ENCODE results near the gene ZNF394. TPM values are rescaled to one million over a fixed set of nuclear protein-coding genes. Genes with fewer than 3 reads are reported as not detected.

ZNF394 gene
- total RNA-seq, 1 experiment from 2014 or later = 20.0 TPM

DNA sequence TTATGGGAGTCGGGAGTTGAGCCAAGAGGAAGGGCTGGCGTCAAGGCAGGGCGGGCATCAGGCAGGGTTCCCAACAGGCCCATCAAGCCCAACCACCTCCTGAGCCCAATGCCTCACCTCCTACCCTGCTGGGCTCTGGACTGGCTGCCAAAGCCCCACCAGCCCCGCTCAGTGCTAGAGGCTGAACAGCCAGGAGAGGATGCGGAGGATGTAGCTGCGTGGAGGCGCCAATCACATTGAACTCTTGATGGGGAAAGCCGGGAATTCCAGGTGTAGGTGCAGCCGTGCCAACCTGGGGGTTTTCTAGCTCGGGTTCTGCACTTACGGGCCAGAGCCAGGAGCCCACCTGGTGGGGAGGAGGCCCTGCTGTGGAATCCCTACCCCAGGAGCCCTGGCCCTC lies 47.0 kb downstream of the ZNF394 start:
- CTCF ChIA-PET = no interaction called here
- no peaks in the 10 kb centered on the region for H3K4me1 ChIP-seq (ENCODE audit: control insufficient read depth, insufficient read depth, low read length)
- H3K36me3 ChIP-seq (ENCODE audit: control insufficient read depth, insufficient read depth, low read length) = peaks cover 22% of the 10 kb centered on the region; the same call in 1 of the 2 replicates
- ATAC-seq (no peak), DNase-seq (ENCODE audit: low read depth, low spot score) (no peak)
- H3K27ac ChIP-seq (ENCODE audit: low read length) = no peak overlapping the region
- intact Hi-C loops (cut with micrococcal nuclease; ENCODE audit: unreplicated experiment) (no loop called here), in situ Hi-C loops (cut with HindIII; ENCODE audit: low pct_unique_long_range_greater_than_20kb, low sequenced_read_pairs) (no loop called here)
- H3K9me3 ChIP-seq (ENCODE audit: control insufficient read depth, insufficient read depth, low read depth, low read length) = no peaks in the 10 kb centered on the region
- POLR2A ChIA-PET = no interaction called here
- BruUV-seq (replicated peaks) = no TSS peak
- H3K4me3 ChIP-seq (ENCODE audit: low read depth in 2 of 2, low read length in 2 of 2) = no peak overlapping the region
- TF ChIP-seq, protein P1, sequence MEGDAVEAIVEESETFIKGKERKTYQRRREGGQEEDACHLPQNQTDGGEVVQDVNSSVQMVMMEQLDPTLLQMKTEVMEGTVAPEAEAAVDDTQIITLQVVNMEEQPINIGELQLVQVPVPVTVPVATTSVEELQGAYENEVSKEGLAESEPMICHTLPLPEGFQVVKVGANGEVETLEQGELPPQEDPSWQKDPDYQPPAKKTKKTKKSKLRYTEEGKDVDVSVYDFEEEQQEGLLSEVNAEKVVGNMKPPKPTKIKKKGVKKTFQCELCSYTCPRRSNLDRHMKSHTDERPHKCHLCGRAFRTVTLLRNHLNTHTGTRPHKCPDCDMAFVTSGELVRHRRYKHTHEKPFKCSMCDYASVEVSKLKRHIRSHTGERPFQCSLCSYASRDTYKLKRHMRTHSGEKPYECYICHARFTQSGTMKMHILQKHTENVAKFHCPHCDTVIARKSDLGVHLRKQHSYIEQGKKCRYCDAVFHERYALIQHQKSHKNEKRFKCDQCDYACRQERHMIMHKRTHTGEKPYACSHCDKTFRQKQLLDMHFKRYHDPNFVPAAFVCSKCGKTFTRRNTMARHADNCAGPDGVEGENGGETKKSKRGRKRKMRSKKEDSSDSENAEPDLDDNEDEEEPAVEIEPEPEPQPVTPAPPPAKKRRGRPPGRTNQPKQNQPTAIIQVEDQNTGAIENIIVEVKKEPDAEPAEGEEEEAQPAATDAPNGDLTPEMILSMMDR (IDR thresholded peaks at IDR 0.05) = no peak
- TF ChIP-seq SIN3A (IDR thresholded peaks at IDR 0.05; ENCODE audit: borderline replicate concordance, insufficient read depth, low read depth, low read length) = no peak
- TF ChIP-seq, protein P2, sequence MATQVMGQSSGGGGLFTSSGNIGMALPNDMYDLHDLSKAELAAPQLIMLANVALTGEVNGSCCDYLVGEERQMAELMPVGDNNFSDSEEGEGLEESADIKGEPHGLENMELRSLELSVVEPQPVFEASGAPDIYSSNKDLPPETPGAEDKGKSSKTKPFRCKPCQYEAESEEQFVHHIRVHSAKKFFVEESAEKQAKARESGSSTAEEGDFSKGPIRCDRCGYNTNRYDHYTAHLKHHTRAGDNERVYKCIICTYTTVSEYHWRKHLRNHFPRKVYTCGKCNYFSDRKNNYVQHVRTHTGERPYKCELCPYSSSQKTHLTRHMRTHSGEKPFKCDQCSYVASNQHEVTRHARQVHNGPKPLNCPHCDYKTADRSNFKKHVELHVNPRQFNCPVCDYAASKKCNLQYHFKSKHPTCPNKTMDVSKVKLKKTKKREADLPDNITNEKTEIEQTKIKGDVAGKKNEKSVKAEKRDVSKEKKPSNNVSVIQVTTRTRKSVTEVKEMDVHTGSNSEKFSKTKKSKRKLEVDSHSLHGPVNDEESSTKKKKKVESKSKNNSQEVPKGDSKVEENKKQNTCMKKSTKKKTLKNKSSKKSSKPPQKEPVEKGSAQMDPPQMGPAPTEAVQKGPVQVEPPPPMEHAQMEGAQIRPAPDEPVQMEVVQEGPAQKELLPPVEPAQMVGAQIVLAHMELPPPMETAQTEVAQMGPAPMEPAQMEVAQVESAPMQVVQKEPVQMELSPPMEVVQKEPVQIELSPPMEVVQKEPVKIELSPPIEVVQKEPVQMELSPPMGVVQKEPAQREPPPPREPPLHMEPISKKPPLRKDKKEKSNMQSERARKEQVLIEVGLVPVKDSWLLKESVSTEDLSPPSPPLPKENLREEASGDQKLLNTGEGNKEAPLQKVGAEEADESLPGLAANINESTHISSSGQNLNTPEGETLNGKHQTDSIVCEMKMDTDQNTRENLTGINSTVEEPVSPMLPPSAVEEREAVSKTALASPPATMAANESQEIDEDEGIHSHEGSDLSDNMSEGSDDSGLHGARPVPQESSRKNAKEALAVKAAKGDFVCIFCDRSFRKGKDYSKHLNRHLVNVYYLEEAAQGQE (IDR thresholded peaks at IDR 0.05; ENCODE audit: insufficient read depth in 1 of 2, low read depth in 2 of 2, low read length in 1 of 2) = no peak
- no peak for TF ChIP-seq TCF7L2 (IDR thresholded peaks at IDR 0.05; ENCODE audit: low read depth, low read length)
- no peak for TF ChIP-seq POLR2AphosphoS5 (IDR thresholded peaks at IDR 0.05; ENCODE audit: low read depth, low read length)
- H3K27me3 ChIP-seq (ENCODE audit: control insufficient read depth, insufficient read depth, low read length) = no peaks in the 10 kb centered on the region

DNA sequence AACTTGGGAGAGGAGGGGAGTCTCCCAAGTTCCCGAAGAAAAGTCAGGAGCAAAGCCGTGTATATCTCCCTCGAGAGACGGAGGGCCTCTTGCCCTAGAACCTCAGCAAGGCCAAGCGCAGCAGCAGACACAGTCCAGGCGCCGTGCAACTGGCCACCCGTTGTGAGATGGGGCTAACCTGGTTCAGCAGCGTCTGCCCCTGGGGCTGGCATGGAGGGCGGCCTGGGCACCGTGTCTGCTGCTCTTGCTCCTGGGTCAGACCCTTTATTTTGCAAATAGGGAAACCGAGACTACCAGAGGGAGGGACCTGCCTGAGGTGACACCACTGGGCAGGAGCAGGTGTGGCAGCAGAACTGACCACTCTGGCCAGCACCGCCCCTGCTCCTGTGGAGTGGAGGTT lies 47.5 kb downstream of the ZNF394 start:
- CTCF ChIA-PET = no interaction called here
- BruUV-seq (replicated peaks) = no TSS peak
- H3K4me1 ChIP-seq (ENCODE audit: control insufficient read depth, insufficient read depth, low read length) = no peaks in the 10 kb centered on the region
- no peaks in the 10 kb centered on the region for H3K27me3 ChIP-seq (ENCODE audit: control insufficient read depth, insufficient read depth, low read length)
- no peak overlapping the region for H3K4me3 ChIP-seq (ENCODE audit: low read depth in 2 of 2, low read length in 2 of 2)
- DNase-seq (ENCODE audit: low read depth, low spot score) (no peak), ATAC-seq (no peak)
- intact Hi-C loops (cut with micrococcal nuclease; ENCODE audit: unreplicated experiment) (no loop called here), in situ Hi-C loops (cut with HindIII; ENCODE audit: low pct_unique_long_range_greater_than_20kb, low sequenced_read_pairs) (no loop called here)
- H3K9me3 ChIP-seq (ENCODE audit: control insufficient read depth, insufficient read depth, low read depth, low read length) = no peaks in the 10 kb centered on the region
- POLR2A ChIA-PET = no interaction called here
- peaks cover 20% of the 10 kb centered on the region; the same call in 1 of the 2 replicates for H3K36me3 ChIP-seq (ENCODE audit: control insufficient read depth, insufficient read depth, low read length)
- no peak overlapping the region for H3K27ac ChIP-seq (ENCODE audit: low read length)
- TF ChIP-seq SIN3A (IDR thresholded peaks at IDR 0.05; ENCODE audit: borderline replicate concordance, insufficient read depth, low read depth, low read length) = no peak

DNA sequence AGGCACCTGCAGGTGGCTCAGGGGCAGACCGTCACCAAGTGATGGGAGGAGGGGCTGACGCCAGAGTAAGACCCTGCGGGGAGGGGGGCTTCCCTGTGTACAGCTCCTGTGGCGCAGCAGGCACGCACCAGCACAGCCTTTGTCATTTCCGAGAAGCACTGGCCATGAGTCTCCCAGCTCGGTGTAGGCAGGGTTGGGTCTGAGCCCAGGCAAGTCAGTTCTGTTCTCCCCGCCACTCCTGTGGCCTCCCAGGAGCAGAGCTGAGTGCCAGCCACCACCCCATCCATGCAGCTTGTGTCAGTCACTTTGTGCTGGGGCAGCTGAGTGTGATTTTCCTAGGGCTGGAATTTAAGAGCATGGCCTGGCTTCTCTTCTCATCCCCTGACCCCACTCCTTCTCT lies 48.1 kb downstream of the ZNF394 start:
- Histone ChIP-seq H3K27me3 (ENCODE audit: control insufficient read depth, insufficient read depth, low read length) (no peaks in the 10 kb centered on the region), H3K27ac (ENCODE audit: low read length) (no peak overlapping the region), H3K4me3 (ENCODE audit: low read depth in 2 of 2, low read length in 2 of 2) (no peak overlapping the region), H3K4me1 (ENCODE audit: control insufficient read depth, insufficient read depth, low read length) (no peaks in the 10 kb centered on the region), H3K9me3 (ENCODE audit: control insufficient read depth, insufficient read depth, low read depth, low read length) (no peaks in the 10 kb centered on the region), H3K36me3 (ENCODE audit: control insufficient read depth, insufficient read depth, low read length) (peaks cover 20% of the 10 kb centered on the region; the same call in 1 of the 2 replicates)
- POLR2A ChIA-PET = no interaction called here
- CTCF ChIA-PET = no interaction called here
- intact Hi-C loops (cut with micrococcal nuclease; ENCODE audit: unreplicated experiment) (no loop called here), in situ Hi-C loops (cut with HindIII; ENCODE audit: low pct_unique_long_range_greater_than_20kb, low sequenced_read_pairs) (no loop called here)
- DNase-seq (ENCODE audit: low read depth, low spot score) (no peak), ATAC-seq (no peak)
- BruUV-seq (replicated peaks) = no TSS peak
- TF ChIP-seq SIN3A (IDR thresholded peaks at IDR 0.05; ENCODE audit: borderline replicate concordance, insufficient read depth, low read depth, low read length) (no peak), POLR2AphosphoS5 (IDR thresholded peaks at IDR 0.05; ENCODE audit: low read depth, low read length) (no peak), TCF7L2 (IDR thresholded peaks at IDR 0.05; ENCODE audit: low read depth, low read length) (no peak)
- TF ChIP-seq, protein P1 (IDR thresholded peaks at IDR 0.05) = no peak

Measured in Panc1 (cell line).